HepG2 (cell line): ENCODE measurements around the gene TDRD1. TPM values are rescaled to one million over a fixed set of nuclear protein-coding genes. Genes with fewer than 3 reads are reported as not detected.

Experiments
- ATAC-seq: fragments of 200-7000 bp; cut with Tn5 transposase; 3 replicates; pipeline ENCODE4 v1.9.1; 2020; ENCODE audit warnings: mild to moderate bottlenecking, moderate library complexity
- BruUV-seq: library from RNA; stranded (reverse); fragments of 400-500 nt; replicated peaks from 2 replicates; lab custom pipeline; 2021; lab: Mats Ljungman, UMichigan
- CTCF ChIA-PET: fragments of 300-600 bp; formaldehyde crosslinking; extraction: SDS; loops from one replicate; lab custom pipeline; 2021; ENCODE audit warnings: low total read pairs, inconsistent platforms, low intra/inter-chr PET ratio; lab: Yijun Ruan, JAX
- POLR2A ChIA-PET: fragments of 350-600 bp; sonication (Branson Sonifier 250); formaldehyde crosslinking; loops from one replicate; lab custom pipeline; 2020; ENCODE audit warnings: antibody characterized with exemption, inconsistent platforms; lab: Yijun Ruan, JAX
- DNase-seq: peaks from one replicate; pipeline ENCODE4 v3.0.0-alpha.2; 2015; ENCODE audit warnings: low spot score
- FAIRE-seq: peaks from 3 replicates; lab custom pipeline; 2011; peaks lifted over from hg19 to GRCh38; lab: Jason Lieb, UNC
- H2AFZ ChIP-seq: one replicate; pipeline ENCODE4 v1.6.1; 2011; ENCODE audit warnings: low read length, inconsistent platforms
- H3K27ac ChIP-seq: fragments of 300-600 bp; 3 replicates; pipeline ENCODE4 v1.8.0; 2011; ENCODE audit warnings: mixed run types, mild to moderate bottlenecking, mixed read lengths, low read length, inconsistent platforms; ENCODE audit not compliant: insufficient read depth; ENCODE audit errors: extremely low read length
- H3K27me3 ChIP-seq, 2 experiments: fragments of 200-600 bp in 1 of 2; 2 replicates in 1 of 2; 3 replicates in 1 of 2; pipeline versions ENCODE4 v1.6.0 to v1.8.0; 2011; ENCODE audit warnings: low read length in 2 of 2, mild to moderate bottlenecking in 2 of 2, moderate library complexity in 2 of 2, inconsistent platforms in 1 of 2; ENCODE audit not compliant: insufficient read depth in 2 of 2, control insufficient read depth in 1 of 2
- H3K36me3 ChIP-seq, 2 experiments: fragments of 200-600 bp in 1 of 2; replicated peaks in 1 of 2; 2 replicates in 1 of 2; 3 replicates in 1 of 2; pipeline versions ENCODE4 v1.5.1 to v1.8.0; 2011; ENCODE audit warnings: low read length in 2 of 2, inconsistent platforms in 1 of 2; ENCODE audit not compliant: insufficient read depth in 2 of 2, control insufficient read depth in 1 of 2
- H3K4me1 ChIP-seq: 2 replicates; pipeline ENCODE4 v1.5.1; 2012; ENCODE audit warnings: low read length, inconsistent platforms; ENCODE audit not compliant: insufficient read depth
- H3K4me2 ChIP-seq: 2 replicates; pipeline ENCODE4 v1.6.0; 2011; ENCODE audit warnings: low read depth, low read length, inconsistent platforms
- H3K4me3 ChIP-seq, 3 experiments: fragments of 200-600 bp in 1 of 3; sonication (generic), shearing (Covaris generic) in 1 of 3; replicated peaks in 1 of 3; 2 replicates each; pipeline ENCODE4 v1.5.1; 2011 to 2016; ENCODE audit warnings: low read length in 3 of 3, inconsistent platforms in 2 of 3, low read depth in 2 of 3, mild to moderate bottlenecking in 2 of 3, control low read depth in 1 of 3, mixed read lengths in 1 of 3; ENCODE audit not compliant: insufficient read depth in 1 of 3
- H3K79me2 ChIP-seq: one replicate; pipeline ENCODE4 v1.6.1; 2011; ENCODE audit warnings: low read length, inconsistent platforms; ENCODE audit not compliant: insufficient read depth
- H3K9ac ChIP-seq: 2 replicates; pipeline ENCODE4 v1.6.0; 2011; ENCODE audit warnings: mild to moderate bottlenecking, low read depth, low read length, inconsistent platforms; ENCODE audit not compliant: insufficient read depth
- H3K9me3 ChIP-seq: 2 replicates; pipeline ENCODE4 v1.5.1; 2012; ENCODE audit warnings: mild to moderate bottlenecking, low read length
- H4K20me1 ChIP-seq: 2 replicates; pipeline ENCODE4 v1.6.0; 2011; ENCODE audit warnings: inconsistent platforms, mild to moderate bottlenecking, low read length, moderate library complexity; ENCODE audit not compliant: insufficient read depth
- CREB1 ChIP-seq, 2 experiments: fragments of 450-650 bp in 1 of 2; IDR thresholded peaks; 2 replicates each; pipeline ENCODE4 v1.6.1; 2016 to 2017; ENCODE audit warnings: control low read depth in 1 of 2, mild to moderate bottlenecking in 1 of 2, missing compliant biosample characterization in 1 of 2, missing genetic modification characterization in 1 of 2
- DDIT3 ChIP-seq: sonication (generic); formaldehyde crosslinking; IDR thresholded peaks from 2 replicates; pipeline ENCODE4 v1.4.0; 2020; ENCODE audit warnings: mild to moderate bottlenecking, missing genetic modification reagents
- FOSL2 ChIP-seq: sonication (generic); formaldehyde crosslinking; IDR thresholded peaks from 2 replicates; pipeline ENCODE4 v1.4.0; 2020; ENCODE audit warnings: missing genetic modification reagents
- GMEB2 ChIP-seq: IDR thresholded peaks from 2 replicates; pipeline ENCODE4 v1.6.1; 2016; ENCODE audit warnings: missing biosample characterization, missing genetic modification reagents, low read depth
- MATR3 ChIP-seq: sonication (generic); formaldehyde crosslinking; IDR thresholded peaks from 2 replicates; pipeline ENCODE4 v1.4.0; 2020; ENCODE audit warnings: missing genetic modification reagents
- SCMH1 ChIP-seq: sonication (generic); formaldehyde crosslinking; IDR thresholded peaks from 2 replicates; pipeline ENCODE4 v1.9.0; 2021; ENCODE audit warnings: missing genetic modification reagents, mild to moderate bottlenecking, borderline replicate concordance
- SIN3A ChIP-seq: IDR thresholded peaks from 2 replicates; pipeline ENCODE4 v1.6.1; 2011; ENCODE audit warnings: low read depth, mild to moderate bottlenecking, control low read depth, low read length, borderline replicate concordance
- ZNF383 ChIP-seq: sonication (generic); formaldehyde crosslinking; IDR thresholded peaks from 2 replicates; pipeline ENCODE4 v1.4.0; 2020; ENCODE audit warnings: missing genetic modification reagents, mild to moderate bottlenecking, borderline replicate concordance
- WGBS: methylation state at CpG from one replicate; pipeline ENCODE4 v1.1.6; 2017; ENCODE audit warnings: low lambda C conversion rate; 5-methylcytosine and 5-hydroxymethylcytosine counted together
- in situ Hi-C: cut with HindIII; loops from 2 replicates; pipeline ENCODE4 v1.10.0; 2017; ENCODE audit warnings: low pct_unique_long_range_greater_than_20kb; ENCODE audit not compliant: extremely low pct_ligation_motif_present
- intact Hi-C: fragments of 100-400 bp; cut with micrococcal nuclease; formaldehyde crosslinking; loops from one replicate; pipeline ENCODE4 v1.10.0; 2022; ENCODE audit not compliant: unreplicated experiment
- polyA plus RNA-seq, 8 experiments: library from polyadenylated mRNA; depleted of rRNA in 3 of 8; stranded (reverse) in 7 of 8; unstranded in 1 of 8; fragments of >200 nt; fragmentation: Illumina TruSeq in 4 of 8; extraction: Trizol in 4 of 8; gene quantifications; 2 replicates each; pipeline versions ENCODE4 v1.2.1 to v1.2.3, GENCODE V29; 2011 to 2016; ENCODE audit warnings: low read depth in 4 of 8, missing spikeins in 1 of 8, mixed read lengths in 1 of 8; ENCODE audit not compliant: insufficient read depth in 1 of 8
- total RNA-seq, 5 experiments: library from RNA; depleted of rRNA; stranded (reverse); fragments of >200 nt; fragmentation: Illumina TruSeq; extraction: Trizol; gene quantifications; 2 replicates each; pipeline ENCODE4 v1.2.3, GENCODE V29; 2016; ENCODE audit warnings: low read depth in 1 of 5

TDRD1 gene
- total and polyA plus RNA-seq, 2 of the 13 experiments (the other 11 are each of a cell fraction or from before 2014, with no cell fraction given) = not detected

- TF ChIP-seq MATR3 (no peak), CREB1 (IDR thresholded peaks at IDR 0.05) (no peak), CREB1 (CRISPR knock-in tag; IDR thresholded peaks at IDR 0.05) (no peak), ZNF383 (CRISPR knock-in tag) (no peak), SIN3A (no peak)
- TF ChIP-seq, all 625 proteins: peak for 0
These were observed 92.1 kb downstream of the TDRD1 start (continued) for GRCh38 chr10:114271075-114271778.

- H3K9ac ChIP-seq = no peak overlapping the region
- intact Hi-C loops = no loop called here
- no peaks in the 10 kb centered on the region for H4K20me1 ChIP-seq
- CTCF ChIA-PET = no interaction called here
- DNase-seq (no peak), ATAC-seq (no peak; the same call in 2 of the 3 replicates)
- H3K27me3 ChIP-seq = peaks cover 0 to 11% of the 10 kb centered on the region in 2 experiments; a peak in 4 of 5 replicates
- no peak overlapping the region for H3K4me3 ChIP-seq
- in situ Hi-C loops = no loop called here
- POLR2A ChIA-PET = no interaction called here
- 0 out of 2 replicates have a peak, but pooled peaks cover 6% of the 10 kb centered on the region for H3K4me1 ChIP-seq
- no peak overlapping the region for H2AFZ ChIP-seq
- no TSS peak for BruUV-seq
- no peaks in the 10 kb centered on the region for H3K36me3 ChIP-seq
- WGBS = 13% methylated on average over 4 of the region's 4 CpGs
- TF ChIP-seq FOSL2 (CRISPR knock-in tag) (peak; percentile 42; the same call in 1 of the 2 replicates), SCMH1 (CRISPR knock-in tag) (no peak)
- TF ChIP-seq, all 625 proteins: peak for 1
- Histone ChIP-seq H3K9me3 (no peaks in the 10 kb centered on the region), H3K27ac (no peak overlapping the region), H3K79me2 (no peaks in the 10 kb centered on the region), H3K4me2 (no peak overlapping the region)
- no peak for FAIRE-seq
These were observed 92.6 kb downstream of the TDRD1 start for GRCh38 chr10:114271779-114272167.

GRCh38 chr10:114272696-114273095 lies 93.5 kb downstream of the TDRD1 start:
- 63% methylated on average over 6 of the region's 6 CpGs for WGBS

More at GRCh38 chr10:114272696-114273095, 93.5 kb downstream of the TDRD1 start:
- DNase-seq (no peak), ATAC-seq (no peak)
- Histone ChIP-seq H3K27ac (no peak overlapping the region), H3K36me3 (no peaks in the 10 kb centered on the region)
- TF ChIP-seq GMEB2 (CRISPR knock-in tag) (no peak), DDIT3 (CRISPR knock-in tag) (no peak)
- TF ChIP-seq, all 625 proteins: peak for 0
- Histone ChIP-seq H3K4me3 (no peak overlapping the region), H2AFZ (no peak overlapping the region), H3K4me2 (no peak overlapping the region), H3K9ac (no peak overlapping the region), H3K79me2 (no peaks in the 10 kb centered on the region), H4K20me1 (no peaks in the 10 kb centered on the region), H3K9me3 (no peaks in the 10 kb centered on the region), H3K4me1 (0 out of 2 replicates have a peak, but pooled peaks cover 6% of the 10 kb centered on the region), H3K27me3 (peaks cover 0 to 11% of the 10 kb centered on the region in 2 experiments; a peak in 4 of 5 replicates)
- no peak for FAIRE-seq
- POLR2A ChIA-PET = no interaction called here
- BruUV-seq = no TSS peak
- intact Hi-C loops = no loop called here
- in situ Hi-C loops = no loop called here
- CTCF ChIA-PET = no interaction called here
